GM19395 (cell line): ENCODE results near the gene PTPRB.

Experiments used
- ATAC-seq: cut with Tn5 transposase; IDR thresholded peaks from one replicate; pipeline ENCODE4 v1.9.1; 2021; ENCODE audit warnings: mild to moderate bottlenecking, moderate library complexity; ENCODE audit not compliant: unreplicated experiment

The PTPRB gene

GRCh38 chr12:70644861-70645260 lies 7.6 kb upstream of the PTPRB start:
- ATAC-seq, result no peak

- no peak for ATAC-seq
These were observed 6.7 kb upstream of the PTPRB start for GRCh38 chr12:70643939-70644338.

- ATAC-seq, result no peak
These were observed 4.5 kb upstream of the PTPRB start for GRCh38 chr12:70641691-70642090.

- ATAC-seq, result no peak
These were observed 3.7 kb upstream of the PTPRB start for GRCh38 chr12:70640901-70641300.

- ATAC-seq, result no peak
These were observed 2.3 kb upstream of the PTPRB start for GRCh38 chr12:70639535-70639934.

GRCh38 chr12:70638639-70639360 lies 1.6 kb upstream of the PTPRB start:
- ATAC-seq, result no peak

- no peak for ATAC-seq
These were observed 1.5 kb downstream of the PTPRB start for GRCh38 chr12:70635755-70636154.

- no peak for ATAC-seq
These were observed 8.3 kb downstream of the PTPRB start for GRCh38 chr12:70628701-70629480.

- no peak for ATAC-seq
These were observed 9.6 kb downstream of the PTPRB start for GRCh38 chr12:70627677-70628076.

- ATAC-seq, result no peak
These were observed 11.0 kb downstream of the PTPRB start for GRCh38 chr12:70626180-70626579.

- ATAC-seq, result no peak
These were observed 17.6 kb downstream of the PTPRB start for GRCh38 chr12:70619471-70620152.

- ATAC-seq, result no peak
These were observed 18.9 kb downstream of the PTPRB start for GRCh38 chr12:70618371-70618770.

- ATAC-seq, result no peak
These were observed 19.8 kb downstream of the PTPRB start for GRCh38 chr12:70617450-70617849.

- no peak for ATAC-seq
These were observed 21.9 kb downstream of the PTPRB start for GRCh38 chr12:70615174-70615866.

- no peak for ATAC-seq
These were observed 27.3 kb downstream of the PTPRB start for GRCh38 chr12:70609739-70610491.

GRCh38 chr12:70609203-70609602 lies 28.0 kb downstream of the PTPRB start:
- ATAC-seq, result no peak

GRCh38 chr12:70608184-70608583 lies 29.0 kb downstream of the PTPRB start:
- ATAC-seq, result no peak

GRCh38 chr12:70607107-70607506 lies 30.1 kb downstream of the PTPRB start:
- no peak for ATAC-seq

GRCh38 chr12:70605976-70606375 lies 31.3 kb downstream of the PTPRB start:
- no peak for ATAC-seq

- ATAC-seq, result no peak
These were observed 32.6 kb downstream of the PTPRB start for GRCh38 chr12:70604662-70605061.
